ENCODE data around the gene PPIL6. TPM values are rescaled to one million over a fixed set of nuclear protein-coding genes. Genes with fewer than 3 reads are reported as not detected.

Gene PPIL6
- total RNA-seq, 1 experiment from 2014 or later: 3.9 TPM

GRCh38 chr6:109397020-109397419 is 43.4 kb downstream of the PPIL6 start:
- Mint-ChIP-seq H3K4me3 (ENCODE audit: unreplicated experiment) (no peak overlapping the region), H3K4me1 (ENCODE audit: insufficient read depth, unreplicated experiment) (peaks cover 12% of the 10 kb centered on the region), H3K27ac (ENCODE audit: low read depth, unreplicated experiment) (no peak overlapping the region), H3K27me3 (ENCODE audit: insufficient read depth, unreplicated experiment) (no peaks in the 10 kb centered on the region), H3K9me3 (ENCODE audit: unreplicated experiment) (no peaks in the 10 kb centered on the region), H3K36me3 (ENCODE audit: insufficient read depth, unreplicated experiment) (no peaks in the 10 kb centered on the region)
- DNase-seq (ENCODE audit: unreplicated experiment): peak; percentile 35
- peak; percentile 18 for TF ChIP-seq CTCF (IDR thresholded peaks at IDR 0.05; ENCODE audit: unreplicated experiment)
- intact Hi-C loops (cut with micrococcal nuclease): loop anchor here (1.0 kb wide), 2 partner anchors 210 to 302 kb away; partner anchors contain the start of gene CEP57L1
- ChIA-PET CTCF (interaction anchor here (0.6 to 4.2 kb wide), 17 partner anchors 10 to 1375 kb away, joined by 3 to 50 read pairs (median 3); partner anchors contain the start of gene CD164), POLR2A (no interaction called here)
- BruUV-seq (replicated peaks): no TSS peak

GRCh38 chr6:109396046-109396718 is 44.2 kb downstream of the PPIL6 start:
- no peaks in the 10 kb centered on the region for H3K36me3 Mint-ChIP-seq (ENCODE audit: insufficient read depth, unreplicated experiment)

DNA sequence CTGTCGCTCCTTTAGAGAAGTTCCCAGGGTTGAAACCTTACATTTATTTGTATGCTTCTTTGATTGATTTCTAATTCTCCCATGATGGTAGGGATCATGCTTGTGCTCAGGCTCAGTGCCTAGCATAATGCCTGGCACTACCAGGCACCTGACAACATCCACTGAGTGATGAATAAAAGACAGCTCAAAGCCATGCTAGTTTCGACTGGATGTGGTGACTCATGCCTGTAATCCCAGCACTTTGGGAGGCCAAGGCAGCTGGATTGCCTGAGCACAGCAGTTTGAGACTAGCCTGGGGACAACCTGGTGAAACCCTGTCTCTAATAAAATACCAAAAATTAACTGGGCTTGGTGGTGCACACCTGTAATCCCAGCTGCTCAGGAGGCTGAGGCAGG is 46.5 kb downstream of the PPIL6 start:
- POLR2A ChIA-PET: interaction anchor here (1.1 to 4.0 kb wide), 3 partner anchors 10 to 206 kb away, joined by 3 to 31 read pairs (median 6); partner anchors contain the start of genes CD164, PPIL6 and SMPD2
- Mint-ChIP-seq H3K4me1 (ENCODE audit: insufficient read depth, unreplicated experiment) (peaks cover 21% of the 10 kb centered on the region), H3K9me3 (ENCODE audit: unreplicated experiment) (no peaks in the 10 kb centered on the region), H3K27me3 (ENCODE audit: insufficient read depth, unreplicated experiment) (no peaks in the 10 kb centered on the region), H3K4me3 (ENCODE audit: unreplicated experiment) (no peak overlapping the region), H3K27ac (ENCODE audit: low read depth, unreplicated experiment) (no peak overlapping the region), H3K36me3 (ENCODE audit: insufficient read depth, unreplicated experiment) (no peaks in the 10 kb centered on the region)
- DNase-seq (ENCODE audit: unreplicated experiment): peak; percentile 74
- CTCF ChIA-PET: interaction anchor here (0.6 to 2.9 kb wide), 6 partner anchors 8 to 1332 kb away, joined by 3 to 14 read pairs (median 4); partner anchors contain the start of gene CD164
- intact Hi-C loops (cut with micrococcal nuclease): no loop called here
- BruUV-seq (replicated peaks): no TSS peak
- no peak for TF ChIP-seq CTCF (IDR thresholded peaks at IDR 0.05; ENCODE audit: unreplicated experiment)

More at GRCh38 chr6:109396046-109396718, 44.2 kb downstream of the PPIL6 start:
- POLR2A ChIA-PET: interaction anchor here (0.8 kb wide), 1 partner anchor 388 kb away, joined by 3 read pairs; no protein-coding TSS in a partner anchor
- no peak overlapping the region for H3K27ac Mint-ChIP-seq (ENCODE audit: low read depth, unreplicated experiment)
- H3K4me1 Mint-ChIP-seq (ENCODE audit: insufficient read depth, unreplicated experiment): peaks cover 12% of the 10 kb centered on the region
- H3K4me3 Mint-ChIP-seq (ENCODE audit: unreplicated experiment): no peak overlapping the region
- no peaks in the 10 kb centered on the region for H3K27me3 Mint-ChIP-seq (ENCODE audit: insufficient read depth, unreplicated experiment)
- H3K9me3 Mint-ChIP-seq (ENCODE audit: unreplicated experiment): no peaks in the 10 kb centered on the region
- CTCF ChIA-PET: interaction anchor here (0.6 to 4.2 kb wide), 16 partner anchors 9 to 1376 kb away, joined by 3 to 50 read pairs (median 3); partner anchors contain the start of gene CD164
- DNase-seq (ENCODE audit: unreplicated experiment): no peak
- no peak for TF ChIP-seq CTCF (IDR thresholded peaks at IDR 0.05; ENCODE audit: unreplicated experiment)
- intact Hi-C loops (cut with micrococcal nuclease): no loop called here
- no TSS peak for BruUV-seq (replicated peaks)

- H3K9me3 Mint-ChIP-seq (ENCODE audit: unreplicated experiment): no peaks in the 10 kb centered on the region
- no peak overlapping the region for H3K4me3 Mint-ChIP-seq (ENCODE audit: unreplicated experiment)
- H3K27me3 Mint-ChIP-seq (ENCODE audit: insufficient read depth, unreplicated experiment): no peaks in the 10 kb centered on the region
- ChIA-PET CTCF (interaction anchor here (0.9 to 2.9 kb wide), 3 partner anchors 10 to 212 kb away, joined by 3 to 14 read pairs (median 3); partner anchors contain the start of gene CD164), POLR2A (interaction anchor here (1.1 to 4.0 kb wide), 4 partner anchors 10 to 205 kb away, joined by 3 to 31 read pairs (median 4); partner anchors contain the start of genes CD164, PPIL6 and SMPD2)
- DNase-seq (ENCODE audit: unreplicated experiment): no peak
- no peaks in the 10 kb centered on the region for H3K36me3 Mint-ChIP-seq (ENCODE audit: insufficient read depth, unreplicated experiment)
- H3K27ac Mint-ChIP-seq (ENCODE audit: low read depth, unreplicated experiment): no peak overlapping the region
- intact Hi-C loops (cut with micrococcal nuclease): no loop called here
- TF ChIP-seq CTCF (IDR thresholded peaks at IDR 0.05; ENCODE audit: unreplicated experiment): no peak
- H3K4me1 Mint-ChIP-seq (ENCODE audit: insufficient read depth, unreplicated experiment): peaks cover 21% of the 10 kb centered on the region
- no TSS peak for BruUV-seq (replicated peaks)
Observed at GRCh38 chr6:109393157-109393885, 47.1 kb downstream of the PPIL6 start.

Measured in MCF 10A (cell line).